CD4-positive, alpha-beta T cell (primary cell): Measurements from ENCODE around the gene RALY. TPM values are rescaled to one million over a fixed set of nuclear protein-coding genes. Genes with fewer than 3 reads are reported as not detected.

Experiments used
- ATAC-seq: fragments of 200-7000 bp; cut with Tn5 transposase; one replicate; pipeline ENCODE4 v1.10.0; 2022; ENCODE audit warnings: mild to moderate bottlenecking; ENCODE audit not compliant: poor library complexity
- CTCF ChIA-PET: fragments of 350-600 bp; sonication (Branson Sonifier 250); formaldehyde crosslinking; loops from one replicate; lab custom pipeline; 2021; ENCODE audit warnings: antibody characterized with exemption, inconsistent platforms; lab: Charles Lee
- POLR2A ChIA-PET: fragments of 350-600 bp; sonication (Branson Sonifier 250); formaldehyde crosslinking; loops from one replicate; lab custom pipeline; 2021; ENCODE audit warnings: antibody characterized with exemption, inconsistent platforms; lab: Charles Lee
- DNase-seq, 14 experiments: peaks; one replicate each; pipeline ENCODE4 v3.0.0-alpha.2; 2013 to 2020; ENCODE audit warnings: mixed read lengths in 2 of 14
- H3K27ac ChIP-seq, 2 donors: one replicate each; pipeline versions ENCODE4 v1.5.1 to v1.7.0; 2013; ENCODE audit warnings: low read length in 2 of 2, low read depth in 1 of 2, mild to moderate bottlenecking in 1 of 2
- H3K27me3 ChIP-seq, 2 experiments: 1 replicate in 1 of 2; 2 replicates in 1 of 2; pipeline versions ENCODE4 v1.6.1 to v1.7.0; 2013; ENCODE audit warnings: low read length in 2 of 2, control low read depth in 1 of 2, mild to moderate bottlenecking in 1 of 2, moderate library complexity in 1 of 2; ENCODE audit not compliant: insufficient read depth in 2 of 2, control insufficient read depth in 1 of 2
- H3K36me3 ChIP-seq: one replicate; pipeline ENCODE4 v1.6.1; 2013; ENCODE audit warnings: low read length, control low read depth; ENCODE audit not compliant: insufficient read depth
- H3K4me1 ChIP-seq: one replicate; pipeline ENCODE4 v1.6.1; 2013; ENCODE audit warnings: low read length, control low read depth; ENCODE audit not compliant: insufficient read depth
- H3K4me3 ChIP-seq: one replicate; pipeline ENCODE4 v1.5.1; 2013; ENCODE audit warnings: mild to moderate bottlenecking, low read length, moderate library complexity
- H3K9me3 ChIP-seq, 2 experiments: 1 replicate in 1 of 2; 2 replicates in 1 of 2; pipeline versions ENCODE4 v1.6.1 to v1.7.0; 2013; ENCODE audit warnings: low read length in 2 of 2, mild to moderate bottlenecking in 2 of 2, control low read depth in 1 of 2, moderate library complexity in 1 of 2; ENCODE audit not compliant: control insufficient read depth in 1 of 2, insufficient read depth in 1 of 2
- H3K27ac Mint-ChIP-seq: one replicate; pipeline ENCODE4 v1.8.0; 2020; ENCODE audit warnings: mixed read lengths
- H3K27me3 Mint-ChIP-seq: one replicate; pipeline ENCODE4 v1.8.0; 2021; ENCODE audit warnings: mixed read lengths
- H3K36me3 Mint-ChIP-seq: one replicate; pipeline ENCODE4 v1.8.0; 2021; ENCODE audit warnings: low read depth, mixed read lengths
- H3K4me1 Mint-ChIP-seq: one replicate; pipeline ENCODE4 v1.8.0; 2021; ENCODE audit warnings: low read depth, mixed read lengths
- H3K4me3 Mint-ChIP-seq: one replicate; pipeline ENCODE4 v1.8.0; 2020; ENCODE audit warnings: mild to moderate bottlenecking, mixed read lengths
- H3K9me3 Mint-ChIP-seq: one replicate; pipeline ENCODE4 v1.8.0; 2020; ENCODE audit warnings: mixed read lengths
- intact Hi-C, 2 experiments: fragments of 100-400 bp; cut with DNase I in 1 of 2; cut with micrococcal nuclease in 1 of 2; formaldehyde crosslinking; loops; one replicate each; pipeline versions ENCODE4 v1.15.1 to v1.9.0; 2023 to 2025; cut with DNase I, micrococcal nuclease
- total RNA-seq, 174 experiments: library from RNA in 2 of 174; stranded (reverse) in 2 of 174; gene quantifications; one replicate each; pipeline ENCODE4 v1.2.3 and lab custom pipeline; 2021 to 2026
- TF ChIP-seq, protein P1 (sequence below): fragments of 200-600 bp; IDR thresholded peaks from one replicate; pipeline ENCODE4 v1.8.0; 2022; ENCODE audit warnings: antibody characterized with exemption, mild to moderate bottlenecking

Gene RALY
- total RNA-seq, 2 experiments from 2014 or later = 112 TPM

DNA sequence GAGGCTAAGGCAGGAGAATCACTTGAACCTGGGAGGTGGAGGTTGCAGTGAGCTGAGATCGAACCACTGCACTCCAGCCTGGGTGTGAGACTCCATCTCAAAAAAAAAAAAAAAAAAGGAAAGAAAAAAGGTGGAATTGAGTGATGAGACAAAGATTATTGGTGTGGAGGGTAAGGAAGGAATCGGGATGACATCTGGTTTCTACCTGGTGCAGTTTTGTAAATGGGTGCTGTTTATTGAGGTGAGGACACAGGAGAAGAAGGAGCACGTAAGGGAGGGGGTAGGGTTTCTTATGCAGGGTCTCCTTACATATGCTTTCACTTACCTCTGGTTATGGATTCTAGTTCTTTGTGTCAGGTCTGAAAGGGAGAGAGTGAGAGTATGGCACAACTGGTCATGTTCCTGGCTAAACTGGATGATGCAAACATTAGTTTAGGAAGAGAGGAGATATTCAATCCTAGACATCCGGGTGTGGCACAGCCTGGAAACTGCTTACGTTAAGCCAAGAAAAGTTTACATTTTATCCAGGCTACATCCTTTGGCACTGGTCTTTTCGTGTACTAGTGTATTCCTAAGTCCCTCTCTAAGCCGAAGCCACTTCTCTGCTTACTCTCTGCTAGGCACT, 5.4 kb downstream of the RALY start:
- no peaks in the 10 kb centered on the region for H3K9me3 Mint-ChIP-seq
- ATAC-seq (no peak), DNase-seq (no peak)
- peak overlapping the region; percentile 59 for H3K4me3 Mint-ChIP-seq
- Histone ChIP-seq H3K4me3 (no peak overlapping the region), H3K9me3 (no peaks in the 10 kb centered on the region), H3K27me3 (no peaks in the 10 kb centered on the region), H3K4me1 (peaks cover 59% of the 10 kb centered on the region), H3K27ac (no peak overlapping the region), H3K36me3 (peaks cover 11% of the 10 kb centered on the region)
- POLR2A ChIA-PET = no interaction called here
- CTCF ChIA-PET = no interaction called here
- H3K36me3 Mint-ChIP-seq = peaks cover 35% of the 10 kb centered on the region
- H3K27ac Mint-ChIP-seq = peak overlapping the region; percentile 60
- intact Hi-C loops = loop anchor here in 1 of 2 experiments (10.0 kb wide), 5 partner anchors 314 to 1956 kb away; partner anchors contain the start of genes ACSS2, E2F1, GGT7 and GSS
- peaks cover 97% of the 10 kb centered on the region for H3K4me1 Mint-ChIP-seq
- no peaks in the 10 kb centered on the region for H3K27me3 Mint-ChIP-seq
- TF ChIP-seq, protein P1, sequence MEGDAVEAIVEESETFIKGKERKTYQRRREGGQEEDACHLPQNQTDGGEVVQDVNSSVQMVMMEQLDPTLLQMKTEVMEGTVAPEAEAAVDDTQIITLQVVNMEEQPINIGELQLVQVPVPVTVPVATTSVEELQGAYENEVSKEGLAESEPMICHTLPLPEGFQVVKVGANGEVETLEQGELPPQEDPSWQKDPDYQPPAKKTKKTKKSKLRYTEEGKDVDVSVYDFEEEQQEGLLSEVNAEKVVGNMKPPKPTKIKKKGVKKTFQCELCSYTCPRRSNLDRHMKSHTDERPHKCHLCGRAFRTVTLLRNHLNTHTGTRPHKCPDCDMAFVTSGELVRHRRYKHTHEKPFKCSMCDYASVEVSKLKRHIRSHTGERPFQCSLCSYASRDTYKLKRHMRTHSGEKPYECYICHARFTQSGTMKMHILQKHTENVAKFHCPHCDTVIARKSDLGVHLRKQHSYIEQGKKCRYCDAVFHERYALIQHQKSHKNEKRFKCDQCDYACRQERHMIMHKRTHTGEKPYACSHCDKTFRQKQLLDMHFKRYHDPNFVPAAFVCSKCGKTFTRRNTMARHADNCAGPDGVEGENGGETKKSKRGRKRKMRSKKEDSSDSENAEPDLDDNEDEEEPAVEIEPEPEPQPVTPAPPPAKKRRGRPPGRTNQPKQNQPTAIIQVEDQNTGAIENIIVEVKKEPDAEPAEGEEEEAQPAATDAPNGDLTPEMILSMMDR = no peak

DNA sequence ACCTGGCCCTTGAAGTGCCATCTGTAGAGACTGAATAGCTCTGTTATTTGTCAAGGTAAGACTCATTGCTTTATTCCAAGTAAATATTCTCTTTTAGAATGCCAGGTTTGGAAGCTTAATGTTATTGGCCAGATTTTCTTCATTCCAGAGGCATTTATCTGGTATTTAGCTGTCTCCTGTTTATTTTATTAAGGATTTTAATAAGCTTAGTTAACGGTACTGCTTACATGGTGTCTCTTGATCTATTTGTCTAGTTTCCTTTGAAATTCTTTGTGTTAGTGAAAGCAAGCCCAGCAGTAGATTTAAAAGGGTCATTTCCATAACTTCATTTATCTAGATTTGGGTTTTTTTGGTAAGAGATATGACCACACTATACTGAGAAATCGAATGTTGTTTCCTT, 7.7 kb downstream of the RALY start:
- Mint-ChIP-seq H3K36me3 (peaks cover 39% of the 10 kb centered on the region), H3K9me3 (no peaks in the 10 kb centered on the region), H3K27ac (no peak overlapping the region), H3K4me1 (peaks cover 99% of the 10 kb centered on the region), H3K27me3 (no peaks in the 10 kb centered on the region), H3K4me3 (peak overlapping the region; percentile 8)
- Histone ChIP-seq H3K27me3 (no peaks in the 10 kb centered on the region), H3K9me3 (no peaks in the 10 kb centered on the region), H3K4me3 (no peak overlapping the region), H3K4me1 (peaks cover 50% of the 10 kb centered on the region), H3K36me3 (peaks cover 11% of the 10 kb centered on the region), H3K27ac (no peak overlapping the region)
- POLR2A ChIA-PET = interaction anchor here (0.8 to 1.0 kb wide), 3 partner anchors 8 to 111 kb away, joined by 3 to 4 read pairs (median 3); partner anchors contain the start of gene EIF2S2
- DNase-seq (no peak), ATAC-seq (no peak)
- intact Hi-C loops = no loop called here
- TF ChIP-seq, protein P1 = no peak
- CTCF ChIA-PET = no interaction called here

DNA sequence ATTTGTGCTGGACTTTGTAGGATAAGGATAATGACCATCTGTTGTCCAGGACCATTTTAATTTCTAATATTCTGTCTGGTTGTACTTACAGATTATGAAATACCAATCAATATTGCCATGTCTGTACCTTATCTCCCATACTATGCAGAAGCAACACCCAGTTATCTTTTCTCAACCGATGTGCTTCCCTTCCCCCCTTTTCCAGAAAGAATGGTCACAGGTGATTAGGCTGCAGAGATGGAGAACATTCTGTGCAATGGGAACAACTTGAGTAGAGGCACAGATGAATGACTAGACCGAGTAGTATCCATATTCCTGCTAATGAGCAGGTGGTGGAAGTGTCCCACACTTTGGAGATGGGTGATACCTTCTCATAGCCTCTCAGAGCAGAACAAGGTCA, 10.5 kb downstream of the RALY start:
- Mint-ChIP-seq H3K9me3 (no peaks in the 10 kb centered on the region), H3K36me3 (peaks cover 47% of the 10 kb centered on the region), H3K27me3 (no peaks in the 10 kb centered on the region), H3K27ac (no peak overlapping the region), H3K4me1 (peaks cover 95% of the 10 kb centered on the region), H3K4me3 (peak overlapping the region; percentile 3)
- TF ChIP-seq, protein P1 = no peak
- CTCF ChIA-PET = no interaction called here
- Histone ChIP-seq H3K4me3 (no peak overlapping the region), H3K4me1 (peaks cover 46% of the 10 kb centered on the region), H3K9me3 (no peaks in the 10 kb centered on the region), H3K27me3 (no peaks in the 10 kb centered on the region), H3K27ac (no peak overlapping the region), H3K36me3 (peaks cover 12% of the 10 kb centered on the region)
- intact Hi-C loops = no loop called here
- DNase-seq (no peak), ATAC-seq (no peak)
- POLR2A ChIA-PET = interaction anchor here (2.1 kb wide), 1 partner anchor 10 kb away, joined by 16 read pairs; the partner anchor contains the start of gene RALY
